Breast epithelium (tissue), 3 donors: ENCODE data around the gene HAUS3.

Experiments
- POLR2A ChIP-seq: fragments of 450-650 bp; IDR thresholded peaks from one replicate; pipeline ENCODE4 v1.6.1; 2016; ENCODE audit warnings: antibody characterized with exemption, mild to moderate bottlenecking, moderate library complexity
- TF ChIP-seq, protein P1 (sequence below), 3 donors: fragments of 450-650 bp; IDR thresholded peaks; one replicate each; pipeline ENCODE4 v1.5.1; 2016 to 2017; ENCODE audit warnings: antibody characterized with exemption in 3 of 3, mild to moderate bottlenecking in 3 of 3, moderate library complexity in 3 of 3

DNA sequence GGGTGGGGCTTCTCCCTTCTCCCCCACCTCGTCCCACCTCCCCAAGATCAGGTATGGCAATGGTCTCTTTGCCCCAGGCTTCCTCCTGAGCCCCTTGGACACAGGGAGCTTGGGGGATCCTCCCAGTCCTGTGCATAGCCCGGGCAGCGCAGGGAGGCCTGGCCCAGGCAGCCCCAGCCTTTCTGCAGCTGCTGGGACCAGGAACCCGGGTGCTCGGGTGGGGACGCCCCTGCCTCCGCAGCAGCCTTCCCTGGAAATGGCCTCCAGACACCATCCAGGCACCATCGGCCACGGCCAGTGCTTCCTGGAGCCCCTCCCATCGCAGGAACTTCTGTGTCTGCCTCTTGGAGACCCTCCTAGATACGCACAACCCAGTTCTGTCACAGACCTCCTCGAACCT, 25.9 kb upstream of the HAUS3 start:
- TF ChIP-seq, protein P1, sequence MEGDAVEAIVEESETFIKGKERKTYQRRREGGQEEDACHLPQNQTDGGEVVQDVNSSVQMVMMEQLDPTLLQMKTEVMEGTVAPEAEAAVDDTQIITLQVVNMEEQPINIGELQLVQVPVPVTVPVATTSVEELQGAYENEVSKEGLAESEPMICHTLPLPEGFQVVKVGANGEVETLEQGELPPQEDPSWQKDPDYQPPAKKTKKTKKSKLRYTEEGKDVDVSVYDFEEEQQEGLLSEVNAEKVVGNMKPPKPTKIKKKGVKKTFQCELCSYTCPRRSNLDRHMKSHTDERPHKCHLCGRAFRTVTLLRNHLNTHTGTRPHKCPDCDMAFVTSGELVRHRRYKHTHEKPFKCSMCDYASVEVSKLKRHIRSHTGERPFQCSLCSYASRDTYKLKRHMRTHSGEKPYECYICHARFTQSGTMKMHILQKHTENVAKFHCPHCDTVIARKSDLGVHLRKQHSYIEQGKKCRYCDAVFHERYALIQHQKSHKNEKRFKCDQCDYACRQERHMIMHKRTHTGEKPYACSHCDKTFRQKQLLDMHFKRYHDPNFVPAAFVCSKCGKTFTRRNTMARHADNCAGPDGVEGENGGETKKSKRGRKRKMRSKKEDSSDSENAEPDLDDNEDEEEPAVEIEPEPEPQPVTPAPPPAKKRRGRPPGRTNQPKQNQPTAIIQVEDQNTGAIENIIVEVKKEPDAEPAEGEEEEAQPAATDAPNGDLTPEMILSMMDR (IDR thresholded peaks at IDR 0.05), result no peak
- no peak for TF ChIP-seq POLR2A
